ENCODE results near the gene NUP43. TPM values are rescaled to one million over a fixed set of nuclear protein-coding genes. Genes with fewer than 3 reads are reported as not detected.
"Not testable (repeated sequence)": the region's sequence is repeated elsewhere in the genome, so short reads cannot be mapped to it uniquely, and the experiment has no call there.

NUP43 gene
- total and polyA plus RNA-seq, 2 donors = 10.8 to 30.2 TPM

DNA sequence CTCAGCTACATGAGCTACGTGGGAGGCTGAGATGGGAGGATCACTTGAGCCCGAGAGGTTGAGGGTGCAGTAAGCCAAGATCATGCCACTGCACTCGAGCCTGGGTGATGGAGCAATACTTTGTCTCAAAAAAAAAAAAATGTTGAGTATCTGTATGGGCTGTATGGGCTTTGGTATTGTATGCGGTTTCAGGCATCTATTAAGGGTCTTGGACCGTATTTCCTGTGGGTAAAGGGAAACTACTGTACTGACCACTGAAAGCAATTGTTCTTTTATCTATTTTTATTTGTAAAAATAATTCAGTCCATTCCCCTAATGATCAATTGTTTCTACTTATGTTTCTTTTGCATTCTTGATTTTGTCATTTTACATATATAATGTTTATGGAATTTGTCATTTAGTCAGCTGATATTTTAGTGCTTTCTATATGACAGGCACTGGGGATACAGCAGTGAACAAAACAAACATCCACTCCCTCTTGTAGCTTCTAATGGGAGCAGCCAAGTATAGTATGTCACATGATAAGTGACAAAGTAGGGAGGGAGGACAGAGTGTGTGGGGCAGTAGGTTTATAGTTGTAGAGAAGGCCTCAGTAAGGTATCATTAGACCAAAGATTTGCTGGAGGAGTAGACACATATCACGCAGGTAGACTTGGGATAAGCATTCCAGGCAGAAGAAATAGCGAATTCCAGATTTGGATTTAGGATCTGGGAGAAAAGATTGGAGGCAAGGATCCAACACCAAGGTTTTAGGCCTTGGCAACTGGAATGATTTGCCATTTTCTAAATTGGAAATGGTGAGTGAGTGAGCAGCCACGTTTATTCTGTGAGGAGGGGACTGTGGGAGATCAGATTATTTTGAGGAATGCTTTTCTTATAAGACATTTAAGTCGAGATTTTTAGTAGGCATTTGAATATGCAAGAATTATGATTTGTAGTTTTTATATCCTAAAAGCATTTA, 9.3 kb upstream of the NUP43 start:
- H3K36me3 ChIP-seq (ENCODE audit: insufficient read depth) = peaks cover 1% of the 10 kb centered on the region
- no peaks in the 10 kb centered on the region for H3K4me1 ChIP-seq (ENCODE audit: insufficient read depth)
- no peak for DNase-seq (ENCODE audit: extremely low spot score)
- WGBS = 88% methylated on average over 9 of the region's 9 CpGs
- no peak overlapping the region for H3K27ac ChIP-seq (ENCODE audit: low read depth)
- H3K4me3 ChIP-seq (ENCODE audit: low read depth, low read length) = no peak overlapping the region

DNA sequence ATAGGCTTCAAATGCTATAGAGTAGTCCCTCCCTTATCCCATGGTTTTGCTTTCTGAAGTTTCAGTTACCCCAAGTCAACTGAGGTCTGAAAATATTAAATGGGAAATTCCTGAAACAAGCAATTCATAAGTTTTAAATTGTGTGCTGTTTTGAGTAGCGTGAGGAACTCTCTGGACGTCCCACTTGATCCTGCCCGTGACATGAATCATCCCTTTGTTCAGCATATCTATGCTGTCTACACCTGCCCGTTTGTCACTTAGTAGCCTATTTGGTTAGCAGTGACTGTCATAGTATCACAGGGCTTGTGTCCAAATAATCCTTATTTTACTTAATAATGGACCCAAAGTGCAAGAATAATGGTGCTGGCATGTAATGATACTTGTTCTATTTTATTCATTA, 8.2 kb upstream of the NUP43 start:
- Histone ChIP-seq H3K27ac (ENCODE audit: low read depth) (no peak overlapping the region), H3K36me3 (ENCODE audit: insufficient read depth) (peaks cover 1% of the 10 kb centered on the region), H3K4me3 (ENCODE audit: low read depth, low read length) (no peak overlapping the region), H3K4me1 (ENCODE audit: insufficient read depth) (no peaks in the 10 kb centered on the region)
- WGBS = 90% methylated on average over 4 of the region's 4 CpGs
- no peak for DNase-seq (ENCODE audit: extremely low spot score)

DNA sequence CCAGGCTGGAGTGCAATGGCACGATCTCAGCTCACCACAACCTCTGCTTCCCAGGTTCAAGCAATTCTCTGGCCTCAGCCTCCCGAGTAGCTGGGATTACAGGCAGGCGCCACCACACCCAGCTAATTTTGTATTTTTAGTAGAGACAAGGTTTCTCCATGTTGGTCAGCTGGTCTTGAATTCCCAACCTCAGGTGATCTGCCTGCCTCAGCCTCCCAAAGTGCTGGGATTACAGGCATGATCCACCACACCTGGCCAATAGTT, 7.0 kb upstream of the NUP43 start:
- H3K4me3 ChIP-seq (ENCODE audit: low read depth, low read length); H3K4me1 ChIP-seq (ENCODE audit: insufficient read depth); DNase-seq (ENCODE audit: extremely low spot score); H3K27ac ChIP-seq (ENCODE audit: low read depth); H3K36me3 ChIP-seq (ENCODE audit: insufficient read depth): not testable (repeated sequence)
- WGBS = 93% methylated on average over 3 of the region's 3 CpGs

DNA sequence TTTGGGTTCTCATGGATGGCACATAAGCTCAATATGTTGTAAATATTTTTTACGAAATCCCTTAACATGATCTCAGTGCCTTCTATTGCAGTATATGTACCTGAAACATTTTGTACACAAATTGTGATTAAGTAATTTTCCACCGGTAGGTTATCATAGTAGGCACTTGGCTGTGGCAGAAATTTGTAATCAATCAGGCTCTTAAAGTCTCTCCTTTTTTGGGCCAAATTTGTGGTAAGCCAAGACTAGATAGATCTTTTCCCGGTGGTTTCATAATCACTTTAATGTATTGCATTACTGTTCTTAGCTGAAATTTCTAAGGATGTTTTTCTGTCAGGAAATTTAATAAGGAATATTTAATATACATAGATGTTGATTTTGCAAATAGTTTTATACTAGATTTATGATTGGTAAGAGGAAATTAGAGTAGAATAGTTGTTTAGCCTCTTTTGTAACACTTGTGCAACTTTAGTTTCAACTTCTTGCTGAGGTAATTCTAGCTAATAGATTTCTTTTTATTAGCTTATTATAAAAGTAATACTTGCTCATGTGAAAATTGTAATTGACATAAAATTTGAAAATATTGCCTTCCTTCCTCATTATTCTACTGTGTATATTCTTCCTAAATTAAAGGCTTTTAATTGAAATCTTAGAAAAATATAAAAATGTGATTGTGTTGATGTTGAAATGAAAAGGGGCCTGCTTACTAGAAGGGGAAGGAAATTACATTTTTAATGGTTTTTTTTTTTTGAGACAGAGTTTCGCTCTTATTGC, 6.5 kb upstream of the NUP43 start:
- Histone ChIP-seq H3K27ac (ENCODE audit: low read depth) (no peak overlapping the region), H3K36me3 (ENCODE audit: insufficient read depth) (peaks cover 1% of the 10 kb centered on the region), H3K4me3 (ENCODE audit: low read depth, low read length) (no peak overlapping the region), H3K4me1 (ENCODE audit: insufficient read depth) (no peaks in the 10 kb centered on the region)
- no peak for DNase-seq (ENCODE audit: extremely low spot score)
- 92% methylated on average over 4 of the region's 4 CpGs for WGBS

DNA sequence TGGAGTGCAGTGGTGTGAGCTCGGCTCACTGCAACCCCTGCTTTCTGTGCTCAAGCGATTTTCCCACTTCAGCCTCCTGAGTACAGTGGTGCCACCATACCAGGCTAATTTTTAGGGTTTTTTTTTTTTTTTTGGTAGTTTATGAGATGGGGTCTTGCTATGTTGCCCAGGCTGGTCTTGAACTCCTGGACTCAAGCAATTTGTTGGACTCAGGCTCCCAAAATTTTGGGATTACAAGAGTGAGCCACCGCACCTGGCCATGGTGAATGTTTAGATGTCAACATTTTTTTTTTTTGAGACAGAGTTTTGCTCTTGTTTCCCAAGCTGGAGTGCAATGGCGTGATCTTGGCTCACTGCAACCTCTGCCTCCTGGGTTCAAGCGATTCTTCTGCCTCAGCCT, 5.6 kb upstream of the NUP43 start:
- H3K36me3 ChIP-seq (ENCODE audit: insufficient read depth); H3K27ac ChIP-seq (ENCODE audit: low read depth); DNase-seq (ENCODE audit: extremely low spot score); H3K4me1 ChIP-seq (ENCODE audit: insufficient read depth); H3K4me3 ChIP-seq (ENCODE audit: low read depth, low read length): not testable (repeated sequence)
- 97% methylated on average over 5 of the region's 5 CpGs for WGBS

DNA sequence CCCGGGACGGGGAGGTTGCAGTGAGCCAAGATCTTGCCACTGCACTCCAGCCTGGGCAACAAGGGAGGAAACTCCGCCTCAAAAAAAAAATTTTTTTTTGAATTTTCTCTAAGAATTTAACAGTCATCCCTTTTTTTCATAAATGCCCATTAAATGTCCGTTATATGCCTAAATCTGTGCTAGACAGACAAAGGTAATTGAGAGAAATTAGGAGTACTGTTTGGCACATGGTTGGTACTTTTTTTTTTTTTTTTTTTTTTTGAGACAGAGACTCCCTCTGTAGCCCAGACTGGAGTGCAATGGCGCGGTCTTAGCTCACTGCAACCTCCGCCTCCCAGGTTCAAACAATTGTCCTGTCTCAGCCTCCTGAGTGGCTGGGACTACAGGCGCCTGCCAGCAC, 4.9 kb upstream of the NUP43 start:
- 97% methylated on average over 8 of the region's 8 CpGs for WGBS
- no peak for DNase-seq (ENCODE audit: extremely low spot score)
- Histone ChIP-seq H3K4me1 (ENCODE audit: insufficient read depth) (no peaks in the 10 kb centered on the region), H3K36me3 (ENCODE audit: insufficient read depth) (peaks cover 1% of the 10 kb centered on the region), H3K27ac (ENCODE audit: low read depth) (no peak overlapping the region), H3K4me3 (ENCODE audit: low read depth, low read length) (no peak overlapping the region)

DNA sequence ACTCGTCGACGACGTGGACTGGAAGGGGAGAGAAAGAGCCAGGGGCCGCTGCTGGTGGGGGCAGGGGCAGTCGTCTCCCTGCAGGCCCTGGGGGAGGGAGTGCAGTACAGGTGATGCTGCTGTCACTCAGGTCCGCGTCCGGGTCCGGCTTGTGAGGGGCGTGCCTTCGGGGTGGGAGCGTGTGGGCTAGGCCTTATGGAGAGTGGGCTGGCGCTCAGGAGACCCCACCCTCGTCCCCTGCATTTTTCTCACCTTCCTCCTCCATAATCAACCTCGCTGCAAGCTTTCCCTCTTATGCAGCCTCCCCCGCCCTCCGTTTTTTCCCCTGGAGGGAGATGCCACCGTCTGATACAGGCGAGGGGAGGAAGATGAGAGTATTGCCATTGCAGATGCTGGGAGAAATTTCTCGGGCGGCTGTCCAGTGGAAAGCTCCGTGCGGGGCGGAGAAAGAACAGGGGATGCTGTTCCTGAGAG, 3.8 kb upstream of the NUP43 start:
- Histone ChIP-seq H3K4me3 (ENCODE audit: low read depth, low read length) (peak overlapping the region; percentile 95), H3K36me3 (ENCODE audit: insufficient read depth) (peaks cover 1% of the 10 kb centered on the region), H3K27ac (ENCODE audit: low read depth) (peak overlapping the region; percentile 82), H3K4me1 (ENCODE audit: insufficient read depth) (no peaks in the 10 kb centered on the region)
- DNase-seq (ENCODE audit: extremely low spot score) = no peak
- under 1% methylated on average over 25 of the region's 25 CpGs for WGBS

DNA sequence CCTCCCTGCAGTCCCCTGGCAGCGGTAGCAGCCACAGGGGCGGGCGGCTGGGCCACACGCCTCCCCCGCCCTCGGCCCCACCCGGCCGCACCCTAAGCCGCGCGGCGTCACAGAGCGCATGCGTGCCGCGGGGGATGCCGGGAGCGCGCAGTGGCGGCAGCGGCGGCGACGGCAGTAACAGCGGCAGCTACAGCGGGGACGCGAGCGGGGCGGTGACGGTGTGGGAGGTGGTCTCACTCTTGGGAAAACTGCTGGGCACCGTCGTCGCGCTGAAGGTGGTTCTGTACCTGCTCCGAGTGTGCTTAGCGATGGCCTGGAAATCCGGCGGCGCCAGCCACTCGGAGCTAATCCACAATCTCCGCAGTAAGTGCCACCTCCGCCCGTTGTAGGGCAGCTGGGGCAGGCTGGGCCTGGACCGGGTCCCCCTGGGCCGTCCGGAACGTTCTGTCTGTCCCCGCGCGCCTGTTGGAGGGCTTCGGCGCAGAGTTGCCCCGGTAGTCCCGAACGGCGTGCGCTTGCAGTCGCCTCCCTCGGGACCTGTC, 3.3 kb upstream of the NUP43 start, which contains the start of gene PCMT1:
TSS of gene PCMT1 (plus strand) at position 148 of the 542 bp plus-strand sequence. CDS start at position 309, 161 bp downstream.
- under 1% methylated on average over 60 of the region's 60 CpGs for WGBS
- Histone ChIP-seq H3K4me1 (ENCODE audit: insufficient read depth) (no peaks in the 10 kb centered on the region), H3K4me3 (ENCODE audit: low read depth, low read length) (peak within 1 kb of the TSS; percentile 95), H3K27ac (ENCODE audit: low read depth) (peak within 1 kb of the TSS; percentile 82), H3K36me3 (ENCODE audit: insufficient read depth) (peaks cover 1% of the 10 kb centered on the region)
- DNase-seq (ENCODE audit: extremely low spot score) = peak; percentile 60

DNA sequence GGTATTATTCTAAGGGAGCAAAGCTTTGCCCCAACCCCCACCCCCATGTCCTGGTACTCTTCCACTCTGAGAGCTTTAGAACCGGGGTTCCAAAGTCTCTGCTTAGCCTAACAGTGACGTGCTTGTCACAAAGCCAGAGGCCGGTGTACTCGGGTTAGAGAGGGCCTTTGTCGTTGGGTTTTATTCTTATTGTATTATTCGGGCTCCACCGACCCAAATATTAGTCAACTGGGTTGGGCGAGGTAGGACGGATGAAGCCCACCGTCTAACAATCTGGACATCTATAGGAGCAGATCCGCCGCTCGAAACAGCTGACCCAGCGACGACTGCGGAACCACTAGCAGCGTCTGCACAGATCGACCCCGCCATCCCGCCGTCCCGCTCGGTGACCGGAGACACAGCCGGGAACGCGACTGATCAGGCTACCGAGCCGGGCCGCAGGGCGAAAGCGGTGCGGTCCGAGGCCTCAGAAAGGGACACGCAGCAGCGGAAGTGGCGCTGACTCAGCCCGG, 2.8 kb upstream of the NUP43 start:
- peak overlapping the region; percentile 95 for H3K4me3 ChIP-seq (ENCODE audit: low read depth, low read length)
- H3K27ac ChIP-seq (ENCODE audit: low read depth) = peak overlapping the region; percentile 46
- not testable (repeated sequence) for H3K4me1 ChIP-seq (ENCODE audit: insufficient read depth); DNase-seq (ENCODE audit: extremely low spot score); H3K36me3 ChIP-seq (ENCODE audit: insufficient read depth)
- WGBS = under 1% methylated on average over 25 of the region's 38 CpGs

DNA sequence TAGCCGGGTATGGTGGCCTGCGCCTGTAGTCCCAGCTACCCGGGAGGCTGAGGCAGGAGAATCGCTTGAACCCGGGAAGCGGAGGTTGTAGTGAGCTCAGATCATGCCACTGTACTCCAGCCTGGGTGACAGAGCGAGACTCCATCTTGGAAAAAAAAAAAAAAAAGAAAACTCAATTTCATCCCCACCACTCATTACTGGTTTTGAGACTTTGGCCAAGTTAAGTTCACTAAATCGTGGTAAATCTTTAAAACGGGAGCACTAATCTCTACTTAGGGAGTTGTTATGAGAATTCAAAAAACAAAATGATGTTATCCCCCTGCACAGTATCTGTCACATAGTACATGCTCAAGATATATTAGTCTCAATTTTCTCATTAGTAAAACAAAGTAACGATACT, 1.1 kb downstream of the NUP43 start:
- not testable (repeated sequence) for H3K4me1 ChIP-seq (ENCODE audit: insufficient read depth); DNase-seq (ENCODE audit: extremely low spot score); H3K27ac ChIP-seq (ENCODE audit: low read depth); H3K36me3 ChIP-seq (ENCODE audit: insufficient read depth)
- WGBS = 88% methylated on average over 10 of the region's 10 CpGs
- peak overlapping the region; percentile 84 for H3K4me3 ChIP-seq (ENCODE audit: low read depth, low read length)

DNA sequence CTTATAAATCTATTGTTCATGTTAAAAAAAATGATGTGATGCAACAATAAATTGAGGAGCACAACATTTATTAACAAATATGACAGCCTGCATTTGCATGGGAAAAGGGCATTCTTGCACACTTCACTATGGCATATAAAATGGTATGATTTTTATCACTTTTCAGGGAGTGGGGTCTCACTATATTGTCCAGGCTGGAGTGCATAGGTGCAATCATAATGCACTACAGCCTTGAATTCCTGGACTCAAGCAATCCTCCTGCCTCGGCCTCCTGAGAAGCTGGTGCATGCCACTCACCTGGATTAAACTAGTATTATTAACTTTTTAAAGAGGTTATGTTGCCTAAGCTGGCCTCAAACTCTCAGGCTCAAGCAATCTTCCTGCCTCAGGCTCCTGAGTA, 11.4 kb downstream of the NUP43 start:
- no peaks in the 10 kb centered on the region for H3K4me1 ChIP-seq (ENCODE audit: insufficient read depth)
- 98% methylated on average over 1 of the region's 1 CpG for WGBS
- DNase-seq (ENCODE audit: extremely low spot score) = no peak
- no peak overlapping the region for H3K27ac ChIP-seq (ENCODE audit: low read depth)
- peaks cover 6% of the 10 kb centered on the region for H3K36me3 ChIP-seq (ENCODE audit: insufficient read depth)
- H3K4me3 ChIP-seq (ENCODE audit: low read depth, low read length) = no peak overlapping the region

DNA sequence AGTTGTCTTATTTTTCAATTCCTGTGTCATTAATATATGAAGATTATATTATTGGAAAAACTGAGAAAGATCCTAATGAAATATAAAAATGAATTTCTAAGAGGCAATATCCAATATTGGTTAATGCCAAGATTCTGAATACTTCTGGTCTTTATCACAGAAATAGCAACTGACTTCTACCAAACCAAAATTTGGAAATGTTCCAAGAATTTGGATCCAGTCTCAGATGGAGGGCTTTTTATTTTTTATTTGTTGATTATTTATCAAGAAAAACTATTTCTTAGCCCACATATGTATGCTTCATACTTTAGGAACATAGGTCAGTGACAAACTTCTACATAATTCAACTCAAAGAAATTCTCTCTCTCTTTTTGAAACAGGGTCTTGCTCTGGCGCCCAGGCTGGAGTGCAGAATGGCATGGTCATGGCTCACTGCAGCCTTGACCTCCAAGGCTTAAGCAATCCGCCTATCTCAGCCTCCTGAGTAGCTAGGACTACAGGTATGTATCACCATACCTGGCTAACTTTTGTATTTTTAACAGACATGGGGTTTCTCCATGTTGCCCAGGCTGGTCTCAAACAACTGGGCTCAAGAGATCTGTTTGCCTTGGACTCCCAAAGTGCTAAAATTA, 13.1 kb downstream of the NUP43 start:
- 98% methylated on average over 2 of the region's 2 CpGs for WGBS
- Histone ChIP-seq H3K4me3 (ENCODE audit: low read depth, low read length) (no peak overlapping the region), H3K36me3 (ENCODE audit: insufficient read depth) (peaks cover 8% of the 10 kb centered on the region), H3K27ac (ENCODE audit: low read depth) (no peak overlapping the region), H3K4me1 (ENCODE audit: insufficient read depth) (no peaks in the 10 kb centered on the region)
- no peak for DNase-seq (ENCODE audit: extremely low spot score)

DNA sequence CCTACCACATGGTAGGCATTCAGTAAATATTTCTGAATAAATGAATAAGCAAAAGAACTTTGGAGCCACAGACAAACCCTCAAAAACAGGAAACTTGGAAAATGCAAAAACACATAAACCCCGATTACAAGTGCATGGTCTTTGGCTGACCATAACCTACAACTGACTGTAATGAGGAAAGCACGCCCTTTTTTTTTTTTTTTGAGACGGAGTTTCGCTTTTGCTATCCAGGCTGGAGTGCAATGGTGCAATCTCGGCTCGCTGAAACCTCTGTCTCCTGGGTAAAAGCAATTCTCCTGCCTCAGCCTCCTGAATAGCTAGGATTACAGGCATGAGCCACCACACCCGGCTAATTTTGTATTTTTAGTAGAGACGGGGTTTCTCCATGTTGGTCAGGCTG, 16.5 kb downstream of the NUP43 start:
- Histone ChIP-seq H3K27ac (ENCODE audit: low read depth) (no peak overlapping the region), H3K36me3 (ENCODE audit: insufficient read depth) (peaks cover 3% of the 10 kb centered on the region), H3K4me3 (ENCODE audit: low read depth, low read length) (no peak overlapping the region), H3K4me1 (ENCODE audit: insufficient read depth) (no peaks in the 10 kb centered on the region)
- WGBS = 93% methylated on average over 8 of the region's 8 CpGs
- no peak for DNase-seq (ENCODE audit: extremely low spot score)

Data from urinary bladder (tissue), 4 donors.